Neuronal stem cell (in vitro differentiated cells): ENCODE measurements around the gene KRTAP4-7.

Experiments used
- DNase-seq: peaks from one replicate; pipeline ENCODE4 v3.0.0-alpha.2; 2013; ENCODE audit warnings: low spot score
- H2AFZ ChIP-seq: one replicate; pipeline ENCODE4 v1.6.1; 2013; ENCODE audit warnings: mild to moderate bottlenecking, low read length, inconsistent platforms
- H2AK5ac ChIP-seq: 2 replicates; pipeline ENCODE4 v1.6.1; 2013; ENCODE audit warnings: low read depth, mild to moderate bottlenecking, inconsistent platforms, low read length, moderate library complexity, mixed read lengths
- H2BK120ac ChIP-seq: 2 replicates; pipeline ENCODE4 v1.6.1; 2013; ENCODE audit warnings: low read depth, mild to moderate bottlenecking, inconsistent platforms, low read length, moderate library complexity, mixed read lengths
- H2BK12ac ChIP-seq: one replicate; pipeline ENCODE4 v1.6.1; 2013; ENCODE audit warnings: low read length, inconsistent platforms
- H2BK15ac ChIP-seq: 2 replicates; pipeline ENCODE4 v1.6.1; 2013; ENCODE audit warnings: mild to moderate bottlenecking, low read length, inconsistent platforms, mixed read lengths
- H2BK5ac ChIP-seq: one replicate; pipeline ENCODE4 v1.6.1; 2013; ENCODE audit warnings: inconsistent platforms, mild to moderate bottlenecking, low read length, moderate library complexity
- H3K14ac ChIP-seq: one replicate; pipeline ENCODE4 v1.6.1; 2013; ENCODE audit warnings: low read length, inconsistent platforms
- H3K18ac ChIP-seq: 2 replicates; pipeline ENCODE4 v1.6.1; 2013; ENCODE audit warnings: low read length, inconsistent platforms
- H3K23ac ChIP-seq: 2 replicates; pipeline ENCODE4 v1.6.1; 2013; ENCODE audit warnings: low read depth, mild to moderate bottlenecking, mixed read lengths, low read length, inconsistent platforms; ENCODE audit not compliant: poor library complexity
- H3K27ac ChIP-seq: replicated peaks from 3 replicates; pipeline ENCODE4 v1.5.1; 2013; ENCODE audit warnings: low read length, inconsistent platforms
- H3K27me3 ChIP-seq, 3 experiments: 2 replicates each; pipeline ENCODE4 v1.6.1; 2013; ENCODE audit warnings: low read length in 3 of 3, mild to moderate bottlenecking in 2 of 3, inconsistent platforms in 1 of 3, low read depth in 1 of 3, mixed read lengths in 1 of 3, moderate library complexity in 1 of 3; ENCODE audit not compliant: control insufficient read depth in 3 of 3, insufficient read depth in 3 of 3
- H3K36me3 ChIP-seq, 2 donors: replicated peaks in 1 of 2; 2 replicates each; pipeline ENCODE4 v1.6.1; 2013; ENCODE audit warnings: low read length in 2 of 2; ENCODE audit not compliant: control insufficient read depth in 2 of 2, insufficient read depth in 2 of 2
- H3K4ac ChIP-seq: 2 replicates; pipeline ENCODE4 v1.6.1; 2013; ENCODE audit warnings: inconsistent platforms, mild to moderate bottlenecking, low read length, moderate library complexity
- H3K4me1 ChIP-seq, 2 donors: 1 replicate in 1 of 2; 2 replicates in 1 of 2; pipeline ENCODE4 v1.6.1; 2013; ENCODE audit warnings: low read length in 2 of 2, low read depth in 1 of 2; ENCODE audit not compliant: control insufficient read depth in 2 of 2, insufficient read depth in 1 of 2
- H3K4me2 ChIP-seq: one replicate; pipeline ENCODE4 v1.6.1; 2013; ENCODE audit warnings: mild to moderate bottlenecking, low read length, inconsistent platforms; ENCODE audit not compliant: insufficient read depth, poor library complexity, severe bottlenecking
- H3K4me3 ChIP-seq, 2 donors: 2 replicates each; pipeline ENCODE4 v1.5.1; 2013; ENCODE audit warnings: low read length in 2 of 2, mild to moderate bottlenecking in 2 of 2, inconsistent platforms in 1 of 2, moderate library complexity in 1 of 2
- H3K79me1 ChIP-seq: one replicate; pipeline ENCODE4 v1.6.1; 2013; ENCODE audit warnings: low read depth, mild to moderate bottlenecking, inconsistent platforms, low read length, moderate library complexity
- H3K9ac ChIP-seq: one replicate; pipeline ENCODE4 v1.6.1; 2013; ENCODE audit warnings: mild to moderate bottlenecking, low read depth, low read length, inconsistent platforms; ENCODE audit not compliant: poor library complexity
- H3K9me3 ChIP-seq, 2 donors: replicated peaks in 1 of 2; 2 replicates each; pipeline versions ENCODE3 to v1.6.1; 2013; ENCODE audit warnings: low read length in 2 of 2, mild to moderate bottlenecking in 2 of 2, inconsistent platforms in 1 of 2, low read depth in 1 of 2, mixed read lengths in 1 of 2, moderate library complexity in 1 of 2; ENCODE audit not compliant: control insufficient read depth in 2 of 2, insufficient read depth in 1 of 2
- H4K8ac ChIP-seq: one replicate; pipeline ENCODE4 v1.6.1; 2013; ENCODE audit warnings: low read depth, mild to moderate bottlenecking, inconsistent platforms, low read length, moderate library complexity
- H4K91ac ChIP-seq: one replicate; pipeline ENCODE4 v1.6.1; 2013; ENCODE audit warnings: low read length, low read depth, mild to moderate bottlenecking, inconsistent platforms; ENCODE audit not compliant: poor library complexity
- WGBS, 2 donors: extraction: QIAGEN DNeasy Blood & Tissue Kit; methylation state at CpG; one replicate each; pipeline ENCODE4 v1.1.7; 2013; ENCODE audit warnings: missing lambda C conversion rate in 2 of 2, mixed read lengths in 1 of 2; ENCODE audit not compliant: insufficient read length in 2 of 2, insufficient replicate concordance in 1 of 2; ENCODE audit errors: extremely low coverage in 2 of 2; 5-methylcytosine and 5-hydroxymethylcytosine counted together

The KRTAP4-7 gene

DNA sequence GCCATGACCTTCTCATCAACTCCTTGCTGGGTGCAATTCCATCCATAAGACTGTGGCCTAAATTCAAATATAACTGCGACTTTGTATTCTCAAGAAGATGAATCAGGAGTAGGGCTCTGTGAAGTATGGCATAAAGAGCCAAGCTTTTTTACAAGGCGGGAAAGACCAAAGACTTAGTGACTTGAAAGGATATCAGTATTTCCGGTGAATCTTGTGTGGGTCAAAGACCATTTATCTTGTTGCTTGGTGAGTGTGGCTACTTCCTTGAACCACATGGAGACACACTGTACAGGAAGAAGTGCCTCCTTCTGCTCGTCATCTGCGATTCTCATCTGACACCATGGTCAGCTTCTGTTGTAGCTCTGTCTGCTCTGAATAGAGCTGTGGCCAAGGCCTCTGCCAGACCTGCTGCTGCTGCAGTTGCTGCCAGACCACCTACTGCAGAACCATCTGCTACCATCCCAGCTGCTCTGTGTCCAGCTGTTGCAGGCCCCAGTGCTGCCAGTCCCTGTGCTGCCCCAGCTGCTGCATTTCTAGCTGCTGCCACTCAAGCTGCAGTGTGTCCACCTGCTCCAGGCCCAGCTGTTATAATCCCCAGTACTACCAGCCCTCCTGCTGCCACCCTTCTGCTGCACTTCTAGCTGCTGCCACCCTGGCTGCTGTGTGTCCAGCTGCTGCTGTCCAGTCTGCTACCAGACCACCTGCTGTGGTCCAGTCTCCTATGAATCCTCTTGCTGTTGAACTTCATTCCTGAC is 12.2 kb upstream of the KRTAP4-7 start:
- Histone ChIP-seq H2AFZ (no peak overlapping the region), H3K4me3 (peak overlapping the region in 1 of 2 donors; percentile 27), H3K79me1 (no peaks in the 10 kb centered on the region), H3K4me2 (no peak overlapping the region), H2BK5ac (no peak overlapping the region), H2BK120ac (no peak overlapping the region), H3K23ac (no peak overlapping the region), H3K27ac (no peak overlapping the region), H3K36me3 (no peaks in the 10 kb centered on the region), H3K14ac (no peak overlapping the region), H2BK12ac (no peak overlapping the region), H3K9ac (no peak overlapping the region), H3K9me3 (no peaks in the 10 kb centered on the region), H4K91ac (no peak overlapping the region), H4K8ac (peak overlapping the region; percentile 52), H3K18ac (peak overlapping the region; percentile 32), H3K4ac (no peak overlapping the region), H2AK5ac (peak overlapping the region; percentile 38), H2BK15ac (no peak overlapping the region), H3K27me3 (no peaks in the 10 kb centered on the region), H3K4me1 (no peaks in the 10 kb centered on the region)
- no CpG with 5 or more reads among the region's 5 CpGs for WGBS, 2 donors
- DNase-seq: no peak

DNA sequence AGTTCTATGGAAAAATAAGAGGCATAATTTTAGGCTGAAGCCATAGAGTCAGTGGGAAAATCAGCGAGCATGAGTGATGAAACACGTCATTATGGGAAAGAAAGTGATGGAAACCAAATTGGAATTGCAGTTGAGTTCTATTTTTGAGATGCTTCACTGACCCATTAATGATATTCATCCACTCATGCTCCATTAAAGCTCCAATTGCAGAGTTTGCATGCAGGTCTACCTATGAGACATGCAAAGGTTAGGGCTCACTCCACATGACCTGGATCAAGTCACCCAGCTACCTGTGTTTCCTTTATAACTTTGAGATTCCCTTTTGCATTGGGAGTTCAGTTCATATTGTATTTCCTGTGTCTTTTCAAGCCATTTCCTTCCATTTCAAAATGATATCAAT is 10.3 kb upstream of the KRTAP4-7 start:
- Histone ChIP-seq H3K27me3 (no peaks in the 10 kb centered on the region), H2BK15ac (no peak overlapping the region), H3K23ac (no peak overlapping the region), H3K4me1 (no peaks in the 10 kb centered on the region), H3K4me2 (no peak overlapping the region), H2BK5ac (no peak overlapping the region), H2AFZ (no peak overlapping the region), H4K8ac (no peak overlapping the region), H2BK12ac (no peak overlapping the region), H3K36me3 (no peaks in the 10 kb centered on the region), H3K9me3 (no peaks in the 10 kb centered on the region), H2BK120ac (no peak overlapping the region), H2AK5ac (no peak overlapping the region), H3K14ac (no peak overlapping the region), H4K91ac (no peak overlapping the region), H3K18ac (no peak overlapping the region), H3K79me1 (no peaks in the 10 kb centered on the region), H3K9ac (no peak overlapping the region), H3K4ac (no peak overlapping the region), H3K4me3 (no peak overlapping the region), H3K27ac (no peak overlapping the region)
- WGBS, 2 donors: no CpG with 5 or more reads among the region's 2 CpGs
- no peak for DNase-seq

GRCh38 chr17:41076788-41077187 is 7.2 kb upstream of the KRTAP4-7 start:
- no peaks in the 10 kb centered on the region for H3K9me3 ChIP-seq
- no peak overlapping the region for H2BK120ac ChIP-seq
- no peak overlapping the region for H4K8ac ChIP-seq
- no peak overlapping the region for H3K18ac ChIP-seq
- no peak overlapping the region for H3K4me3 ChIP-seq
- no peak overlapping the region for H2BK12ac ChIP-seq
- no peaks in the 10 kb centered on the region for H3K4me1 ChIP-seq
- no peaks in the 10 kb centered on the region for H3K79me1 ChIP-seq
- no peak overlapping the region for H3K27ac ChIP-seq
- no peaks in the 10 kb centered on the region for H3K27me3 ChIP-seq
- no peak overlapping the region for H4K91ac ChIP-seq
- H2BK5ac ChIP-seq: no peak overlapping the region
- H3K4me2 ChIP-seq: no peak overlapping the region
- no peak overlapping the region for H3K9ac ChIP-seq
- H3K36me3 ChIP-seq: no peaks in the 10 kb centered on the region
- H2AK5ac ChIP-seq: no peak overlapping the region
- DNase-seq: no peak
- no peak overlapping the region for H2BK15ac ChIP-seq
- H3K14ac ChIP-seq: no peak overlapping the region
- H2AFZ ChIP-seq: no peak overlapping the region
- H3K4ac ChIP-seq: no peak overlapping the region
- no peak overlapping the region for H3K23ac ChIP-seq

GRCh38 chr17:41082626-41083025 is 1.3 kb upstream of the KRTAP4-7 start:
- H3K9ac ChIP-seq: no peak overlapping the region
- H3K23ac ChIP-seq: no peak overlapping the region
- H3K18ac ChIP-seq: no peak overlapping the region
- no peak overlapping the region for H2BK5ac ChIP-seq
- no peaks in the 10 kb centered on the region for H3K9me3 ChIP-seq
- H2BK15ac ChIP-seq: no peak overlapping the region
- DNase-seq: no peak
- H4K8ac ChIP-seq: no peak overlapping the region
- no peaks in the 10 kb centered on the region for H3K79me1 ChIP-seq
- WGBS, 2 donors: no CpG with 5 or more reads among the region's 4 CpGs
- no peak overlapping the region for H2BK120ac ChIP-seq
- H3K27ac ChIP-seq: no peak overlapping the region
- no peak overlapping the region for H2AFZ ChIP-seq
- no peak overlapping the region for H3K4ac ChIP-seq
- H3K4me1 ChIP-seq: no peaks in the 10 kb centered on the region
- H3K4me3 ChIP-seq: no peak overlapping the region
- H3K14ac ChIP-seq: no peak overlapping the region
- H2BK12ac ChIP-seq: no peak overlapping the region
- H3K36me3 ChIP-seq: no peaks in the 10 kb centered on the region
- no peak overlapping the region for H3K4me2 ChIP-seq
- no peaks in the 10 kb centered on the region for H3K27me3 ChIP-seq
- no peak overlapping the region for H2AK5ac ChIP-seq
- no peak overlapping the region for H4K91ac ChIP-seq
